Measurements from ENCODE around the gene CFAP74. TPM values are rescaled to one million over a fixed set of nuclear protein-coding genes. Genes with fewer than 3 reads are reported as not detected.

Gene CFAP74
- total and polyA plus RNA-seq, 9 of the 15 experiments (the other 6 are each of a cell fraction or from before 2014, with no cell fraction given): 0.03 to 0.15 (median 0.05) TPM; not detected in 6

- H4K20me1 ChIP-seq (replicated peaks; ENCODE audit: control insufficient read depth, insufficient read depth, low read length): peaks cover 13% of the 10 kb centered on the region
- H3K9me1 ChIP-seq (ENCODE audit: control insufficient read depth, insufficient read depth, low read length): no peaks in the 10 kb centered on the region
- no peak overlapping the region for H3K4me2 ChIP-seq (ENCODE audit: insufficient read depth, low read length)
- H3K79me2 ChIP-seq (ENCODE audit: control insufficient read depth, insufficient read depth, low read length): no peaks in the 10 kb centered on the region
- H3K9ac ChIP-seq (ENCODE audit: insufficient read depth in 1 of 2, low read depth in 2 of 2, low read length in 2 of 2): 0 out of 4 replicates have a peak overlapping the region, but pooled peaks of 1 of the 2 experiments have one; percentile 43
- ChIA-PET CTCF (ENCODE audit: low intra/inter-chr PET ratio) (interaction anchor here (0.7 to 2.7 kb wide), 2 partner anchors 84 to 99 kb away, joined by 3 to 47 read pairs; no protein-coding TSS in a partner anchor), POLR2A (interaction anchor here (0.5 to 1.7 kb wide), 5 partner anchors 9 to 132 kb away, joined by 3 to 5 read pairs (median 3); no protein-coding TSS in a partner anchor)
- peaks cover 0 to 27% of the 10 kb centered on the region in 2 experiments; a peak in 3 of 5 replicates for H3K4me1 ChIP-seq (replicated peaks in 1 of 2; ENCODE audit: control insufficient read depth in 2 of 2, insufficient read depth in 2 of 2, low read length in 2 of 2)
- in situ Hi-C loops (cut with MboI) (loop anchor here (5.0 kb wide), 1 partner anchor 77 kb away; no protein-coding TSS in a partner anchor), intact Hi-C loops (cut with micrococcal nuclease) (loop anchor here (2.0 kb wide), 1 partner anchor 86 kb away; no protein-coding TSS in a partner anchor)
- no peak for FAIRE-seq
- H3K4me3 ChIP-seq: no peak overlapping the region
- no peaks in the 10 kb centered on the region for H3K9me3 ChIP-seq (replicated peaks; ENCODE audit: control insufficient read depth, insufficient read depth, low read depth, low read length)
- 6% methylated on average over 17 of the region's 17 CpGs for WGBS (ENCODE audit: insufficient coverage, low coverage, missing lambda C conversion rate)
- H3K27me3 ChIP-seq (ENCODE audit: control insufficient read depth in 2 of 2, insufficient read depth in 2 of 2, low read length in 2 of 2): peaks cover 68 to 92% of the 10 kb centered on the region in 2 experiments
- ATAC-seq: no peak
- H3K27ac ChIP-seq (ENCODE audit: extremely low read depth, low read depth, low read length): no peak overlapping the region
- no peaks in the 10 kb centered on the region for H3K36me3 ChIP-seq (ENCODE audit: control insufficient read depth, insufficient read depth, low read length)
- no peak for DNase-seq (ENCODE audit: extremely low read depth in 1 of 4, low spot score in 3 of 4)
- no TSS peak for BruUV-seq (replicated peaks)
- H2AFZ ChIP-seq (ENCODE audit: low read depth, low read length): no peak overlapping the region
- no peak for TF ChIP-seq UBTF (IDR thresholded peaks at IDR 0.05; ENCODE audit: borderline replicate concordance in 1 of 2, low read depth in 2 of 2, low read length in 2 of 2)
- no peak for TF ChIP-seq CBFA2T3 (IDR thresholded peaks at IDR 0.05)
- peak; percentile 56 for TF ChIP-seq MAFG (tag; conservative IDR thresholded peaks at IDR 0.05)
- no peak for TF ChIP-seq BCL6 (CRISPR knock-in tag; IDR thresholded peaks at IDR 0.05)
- no peak for TF ChIP-seq CHD7 (IDR thresholded peaks at IDR 0.05; ENCODE audit: low read depth, low read length)
Measured at GRCh38 chr1:1960480-1961196, 42.9 kb downstream of the CFAP74 start.
